ENCODE results near the gene UGGT2.

DNA sequence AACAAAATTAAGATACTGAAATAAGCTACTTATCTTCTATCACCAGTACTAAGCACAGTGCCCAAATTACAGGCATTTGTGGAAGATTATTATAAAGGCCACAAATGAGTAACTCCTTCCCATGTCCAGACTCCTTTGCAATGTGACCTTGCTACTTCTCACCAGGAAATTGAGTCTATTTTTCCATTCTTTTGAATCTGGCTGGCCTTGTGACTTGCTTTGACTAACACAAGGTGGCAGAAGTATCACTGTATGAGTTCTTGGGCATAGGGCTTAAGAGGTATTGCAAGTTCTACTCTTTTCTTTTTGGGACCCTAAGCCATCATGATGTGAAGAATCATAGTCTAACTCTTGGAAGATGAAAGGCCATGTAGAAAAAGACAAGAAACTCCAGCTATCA, 49.9 kb downstream of the UGGT2 start:
- TF ChIP-seq EZH2 (IDR thresholded peaks at IDR 0.05; ENCODE audit: borderline replicate concordance, low read length): no peak
- TF ChIP-seq, protein P1, sequence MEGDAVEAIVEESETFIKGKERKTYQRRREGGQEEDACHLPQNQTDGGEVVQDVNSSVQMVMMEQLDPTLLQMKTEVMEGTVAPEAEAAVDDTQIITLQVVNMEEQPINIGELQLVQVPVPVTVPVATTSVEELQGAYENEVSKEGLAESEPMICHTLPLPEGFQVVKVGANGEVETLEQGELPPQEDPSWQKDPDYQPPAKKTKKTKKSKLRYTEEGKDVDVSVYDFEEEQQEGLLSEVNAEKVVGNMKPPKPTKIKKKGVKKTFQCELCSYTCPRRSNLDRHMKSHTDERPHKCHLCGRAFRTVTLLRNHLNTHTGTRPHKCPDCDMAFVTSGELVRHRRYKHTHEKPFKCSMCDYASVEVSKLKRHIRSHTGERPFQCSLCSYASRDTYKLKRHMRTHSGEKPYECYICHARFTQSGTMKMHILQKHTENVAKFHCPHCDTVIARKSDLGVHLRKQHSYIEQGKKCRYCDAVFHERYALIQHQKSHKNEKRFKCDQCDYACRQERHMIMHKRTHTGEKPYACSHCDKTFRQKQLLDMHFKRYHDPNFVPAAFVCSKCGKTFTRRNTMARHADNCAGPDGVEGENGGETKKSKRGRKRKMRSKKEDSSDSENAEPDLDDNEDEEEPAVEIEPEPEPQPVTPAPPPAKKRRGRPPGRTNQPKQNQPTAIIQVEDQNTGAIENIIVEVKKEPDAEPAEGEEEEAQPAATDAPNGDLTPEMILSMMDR (IDR thresholded peaks at IDR 0.05; ENCODE audit: low read length): peak; percentile 38; the same call in 1 of the 2 replicates

Data from OCI-LY1 (cell line).